Choroid plexus epithelial cell (primary cell): ENCODE results near the gene FAM20A.

Source experiments
- DNase-seq: peaks from one replicate; pipeline ENCODE4 v3.0.0-alpha.2; 2010; ENCODE audit warnings: low read depth
- H3K4me3 ChIP-seq: 2 replicates; pipeline ENCODE4 v1.5.1; 2011; ENCODE audit warnings: low read depth, mild to moderate bottlenecking, control low read depth, low read length, moderate library complexity
- TF ChIP-seq, protein P1 (sequence below): conservative IDR thresholded peaks from 2 replicates; pipeline ENCODE4 v1.5.1; 2011; ENCODE audit warnings: low read depth, mild to moderate bottlenecking, control low read depth, inconsistent platforms, low read length, moderate library complexity

The FAM20A gene

DNA sequence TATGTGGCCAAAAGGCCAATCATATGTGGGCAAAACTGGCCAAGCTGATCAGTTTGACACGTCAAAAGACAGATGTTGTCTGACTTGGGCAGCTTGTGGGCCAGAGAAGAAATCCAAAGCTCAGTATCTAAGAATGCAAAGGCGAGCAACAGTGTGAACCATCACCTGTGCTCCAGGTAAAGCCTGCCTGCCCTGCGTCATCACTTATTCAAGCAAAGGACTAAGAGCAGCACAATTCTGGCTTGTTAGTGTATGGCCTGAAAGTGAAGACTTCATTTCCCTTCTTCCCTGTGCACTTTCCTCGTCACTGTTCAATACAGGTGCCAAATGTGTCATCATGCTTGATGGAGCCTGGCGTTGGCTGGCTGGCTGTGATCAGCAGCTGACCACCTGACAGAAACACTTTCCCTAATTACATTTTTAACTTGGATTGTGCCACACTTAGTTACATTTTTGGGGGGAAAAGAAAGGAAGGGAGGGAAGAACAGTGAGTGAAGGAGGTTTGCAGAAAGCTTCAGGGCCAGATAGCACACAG is 4.7 kb downstream of the FAM20A start:
- TF ChIP-seq, protein P1, sequence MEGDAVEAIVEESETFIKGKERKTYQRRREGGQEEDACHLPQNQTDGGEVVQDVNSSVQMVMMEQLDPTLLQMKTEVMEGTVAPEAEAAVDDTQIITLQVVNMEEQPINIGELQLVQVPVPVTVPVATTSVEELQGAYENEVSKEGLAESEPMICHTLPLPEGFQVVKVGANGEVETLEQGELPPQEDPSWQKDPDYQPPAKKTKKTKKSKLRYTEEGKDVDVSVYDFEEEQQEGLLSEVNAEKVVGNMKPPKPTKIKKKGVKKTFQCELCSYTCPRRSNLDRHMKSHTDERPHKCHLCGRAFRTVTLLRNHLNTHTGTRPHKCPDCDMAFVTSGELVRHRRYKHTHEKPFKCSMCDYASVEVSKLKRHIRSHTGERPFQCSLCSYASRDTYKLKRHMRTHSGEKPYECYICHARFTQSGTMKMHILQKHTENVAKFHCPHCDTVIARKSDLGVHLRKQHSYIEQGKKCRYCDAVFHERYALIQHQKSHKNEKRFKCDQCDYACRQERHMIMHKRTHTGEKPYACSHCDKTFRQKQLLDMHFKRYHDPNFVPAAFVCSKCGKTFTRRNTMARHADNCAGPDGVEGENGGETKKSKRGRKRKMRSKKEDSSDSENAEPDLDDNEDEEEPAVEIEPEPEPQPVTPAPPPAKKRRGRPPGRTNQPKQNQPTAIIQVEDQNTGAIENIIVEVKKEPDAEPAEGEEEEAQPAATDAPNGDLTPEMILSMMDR: no peak
- no peak for DNase-seq
- no peak overlapping the region for H3K4me3 ChIP-seq

DNA sequence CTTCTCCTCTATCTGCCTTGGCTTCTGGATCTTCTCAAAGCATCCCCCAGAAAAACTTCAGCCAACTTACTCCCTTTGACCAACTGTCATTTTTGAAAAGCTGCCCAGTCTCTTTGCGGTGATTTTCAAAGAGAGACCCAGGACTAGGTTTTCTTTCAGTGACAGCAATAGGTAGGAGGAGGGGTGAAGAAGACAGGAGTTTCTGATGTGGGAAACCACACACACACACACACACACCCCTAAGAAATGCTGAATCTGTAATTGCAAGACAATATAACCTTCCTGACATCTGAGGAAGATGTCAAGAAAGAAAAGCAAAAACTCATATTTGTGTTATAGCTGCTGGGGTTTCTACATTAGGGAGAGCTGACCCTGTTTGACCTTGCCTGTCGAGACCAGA is 5.2 kb downstream of the FAM20A start:
- no peak for DNase-seq
- H3K4me3 ChIP-seq: no peak overlapping the region
- TF ChIP-seq, protein P1: no peak

DNA sequence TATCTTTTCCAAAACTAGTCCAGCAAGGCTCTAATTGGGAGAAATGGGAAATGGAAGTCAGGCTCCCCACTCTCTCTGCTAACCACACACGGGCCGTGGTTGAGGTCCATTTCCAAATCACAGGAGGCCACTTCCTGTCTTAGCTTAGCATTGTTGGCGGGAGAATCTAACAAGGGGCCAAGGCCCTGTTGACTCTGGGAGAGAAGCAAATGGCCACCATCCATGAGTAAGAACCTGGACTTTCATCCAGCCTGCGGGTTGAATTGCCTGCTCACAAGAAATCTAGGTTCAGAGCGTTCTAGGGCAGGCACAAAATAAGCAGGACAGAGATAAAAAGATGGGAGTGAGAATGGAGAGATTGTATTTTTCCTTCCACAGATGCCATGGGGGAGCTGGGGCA is 5.7 kb downstream of the FAM20A start:
- no peak for DNase-seq
- no peak overlapping the region for H3K4me3 ChIP-seq
- TF ChIP-seq, protein P1: no peak

DNA sequence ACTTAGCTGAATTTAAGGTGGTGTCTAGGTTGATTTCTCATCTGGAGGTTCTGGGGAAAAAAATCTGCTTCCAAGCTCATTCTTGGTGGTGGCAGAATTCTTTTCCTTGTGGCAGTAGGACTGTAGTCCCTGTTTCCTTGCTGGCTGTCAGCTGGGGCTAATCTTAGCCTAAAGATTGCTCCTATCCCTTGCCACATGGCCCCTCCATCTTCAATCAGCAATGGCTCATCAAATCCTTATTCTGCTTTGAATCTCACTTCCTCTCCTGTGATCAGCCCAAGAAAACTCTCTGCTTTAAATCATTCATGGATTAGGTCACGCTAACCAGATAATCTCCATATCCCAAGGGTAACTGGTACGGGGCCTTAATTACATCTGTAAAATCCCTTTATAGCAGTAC is 6.6 kb downstream of the FAM20A start:
- TF ChIP-seq, protein P1: no peak
- no peak for DNase-seq
- H3K4me3 ChIP-seq: no peak overlapping the region

DNA sequence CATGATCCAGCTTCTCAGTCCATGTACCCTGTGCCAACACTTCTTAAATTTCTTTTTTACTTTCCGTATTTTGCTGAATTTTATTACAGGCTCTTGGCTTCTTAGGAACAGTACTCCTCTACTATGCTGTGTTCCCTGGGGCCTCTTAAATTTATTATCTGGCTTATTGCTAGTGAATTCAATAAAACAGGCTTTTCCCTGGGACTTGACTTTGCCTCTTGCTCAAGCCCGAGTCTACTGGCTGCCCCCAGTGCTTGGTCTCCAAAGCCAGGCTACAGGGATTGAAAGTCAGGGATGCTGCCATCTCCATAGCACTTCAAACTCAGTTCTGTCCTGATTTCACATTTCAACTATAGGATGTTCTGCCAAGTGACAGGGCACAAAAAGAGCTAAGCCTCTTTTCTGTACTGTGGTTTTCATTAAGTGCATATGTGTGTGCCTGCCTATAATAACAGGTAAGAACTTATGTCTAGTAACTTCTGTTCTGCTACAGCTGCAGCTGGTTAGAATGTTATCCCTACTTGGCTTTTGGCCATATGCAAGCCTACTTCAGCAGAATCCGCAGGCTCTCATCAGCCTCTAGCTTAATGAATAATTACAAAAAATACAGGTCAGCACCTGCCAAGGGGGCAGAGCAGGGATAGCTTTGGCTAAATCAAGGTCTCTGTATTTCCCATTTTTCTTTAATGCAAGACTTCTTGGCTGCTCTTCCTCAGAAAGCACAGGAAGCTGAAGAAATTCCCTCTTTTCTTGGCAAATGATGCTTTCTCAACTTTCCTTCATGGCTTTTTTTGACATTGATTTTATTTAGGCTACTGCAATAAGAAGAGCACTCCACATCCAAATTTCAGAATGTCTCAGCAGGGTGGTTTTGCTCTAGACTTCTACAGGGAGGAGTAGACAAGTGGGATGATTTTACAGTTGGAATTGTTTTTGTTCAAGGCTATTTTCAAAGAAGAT is 8.2 kb downstream of the FAM20A start:
- H3K4me3 ChIP-seq: no peak overlapping the region
- DNase-seq: peak; percentile 7
- TF ChIP-seq, protein P1: no peak

DNA sequence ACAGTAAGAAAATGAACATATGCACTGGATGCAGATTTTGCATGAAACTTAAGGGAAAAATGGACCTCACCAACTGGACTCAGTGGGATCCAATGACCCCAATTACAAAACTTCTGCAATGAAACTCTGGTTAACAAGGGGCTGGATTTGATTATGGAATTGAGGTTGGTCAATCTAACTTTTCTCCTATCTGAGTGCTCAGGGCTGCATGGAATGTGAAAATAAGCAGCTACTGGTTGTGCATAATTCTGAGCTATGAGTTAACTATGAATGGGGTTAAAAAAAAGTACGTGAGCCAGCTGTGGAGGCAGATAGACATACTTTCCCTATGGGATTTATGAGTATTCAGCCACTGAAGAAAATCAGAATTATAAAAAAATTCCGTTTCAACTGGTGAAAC is 9.2 kb downstream of the FAM20A start:
- no peak for DNase-seq
- TF ChIP-seq, protein P1: no peak
- no peak overlapping the region for H3K4me3 ChIP-seq
